NK-92 treated with Interleukin-12 subunit alpha and Interleukin-12 subunit beta, amount 100 ng/mL, for 24 hours (cell line): ENCODE measurements around the gene RIN1.

Experiments
- DNase-seq: peaks from one replicate; lab custom pipeline; 2025; lab: John Stamatoyannopoulos, UW

Gene RIN1

GRCh38 chr11:66282468-66283455 lies 53.5 kb downstream of the RIN1 start:
- peak; percentile 96 for DNase-seq
